Thoracic aorta (tissue), 2 donors: Measurements from ENCODE around the gene MAPK10. TPM values are rescaled to one million over a fixed set of nuclear protein-coding genes. Genes with fewer than 3 reads are reported as not detected.

ENCODE experiments used
- ATAC-seq: fragments of 150-250 bp; one replicate; pipeline ENCODE4 v1.8.0; 2017; ENCODE audit warnings: low read depth; ENCODE audit not compliant: insufficient number of reproducible peaks, low FRiP score
- DNase-seq: peaks from one replicate; pipeline ENCODE4 v3.0.0-alpha.2; 2020; ENCODE audit warnings: low spot score
- H3K27ac ChIP-seq, 2 donors: fragments of 200-600 bp; sonication (generic); 1 replicate in 1 of 2; 2 replicates in 1 of 2; pipeline ENCODE4 v1.5.1; 2016; ENCODE audit warnings: mild to moderate bottlenecking in 2 of 2, moderate library complexity in 2 of 2
- H3K27me3 ChIP-seq: fragments of 200-600 bp; sonication (generic); replicated peaks from 2 replicates; pipeline ENCODE4 v1.6.0; 2016; ENCODE audit warnings: mild to moderate bottlenecking; ENCODE audit not compliant: insufficient read depth
- H3K36me3 ChIP-seq: fragments of 200-600 bp; sonication (generic); one replicate; pipeline ENCODE4 v1.5.1; 2016
- H3K4me1 ChIP-seq, 2 donors: fragments of 200-600 bp; sonication (generic); 1 replicate in 1 of 2; 2 replicates in 1 of 2; pipeline versions ENCODE4 v1.5.1 to v1.6.0; 2016; ENCODE audit warnings: low read depth in 2 of 2, mild to moderate bottlenecking in 1 of 2; ENCODE audit not compliant: control insufficient read depth in 1 of 2
- H3K4me3 ChIP-seq: fragments of 200-600 bp; sonication (generic); 2 replicates; pipeline ENCODE4 v1.5.1; 2016; ENCODE audit warnings: mild to moderate bottlenecking
- H3K9me3 ChIP-seq: fragments of 200-600 bp; sonication (generic); 2 replicates; pipeline ENCODE4 v1.5.1; 2016
- total RNA-seq, 2 donors: library from RNA; depleted of rRNA; stranded (reverse); fragments of >200 nt; gene quantifications; one replicate each; pipeline versions ENCODE4 v1.1.0 to v1.2.3, GENCODE V29; 2016
- TF ChIP-seq, protein P1 (sequence below): fragments of 200-600 bp; sonication (generic); IDR thresholded peaks from one replicate; pipeline ENCODE4 v1.5.1; 2019; ENCODE audit warnings: antibody characterized with exemption

The MAPK10 gene
- total RNA-seq, 2 donors from 2014 or later, result 28.8 to 44.7 TPM

DNA sequence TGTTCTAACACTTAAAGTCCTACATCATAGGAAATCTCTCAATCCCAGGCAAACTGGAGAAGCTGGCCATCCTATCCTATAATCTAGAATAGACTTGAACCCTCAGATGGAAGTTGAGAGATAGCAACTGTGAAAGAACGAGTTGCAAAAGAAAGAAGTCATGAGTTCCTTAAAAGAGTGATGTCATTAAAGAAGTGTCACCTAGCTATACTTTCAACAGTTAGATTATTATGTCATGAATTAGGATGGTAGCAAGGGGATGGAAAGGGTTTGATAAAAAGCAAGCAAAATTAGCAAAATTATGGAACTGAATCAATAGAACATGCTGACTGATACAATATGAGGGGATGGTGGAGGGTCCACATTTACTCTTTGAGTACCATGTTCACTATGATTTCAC is 7.1 kb upstream of the MAPK10 start:
- no peaks in the 10 kb centered on the region for H3K9me3 ChIP-seq
- H3K27ac ChIP-seq, result no peak overlapping the region
- H3K4me1 ChIP-seq, result peaks cover 0 to 10% of the 10 kb centered on the region in 2 donors
- no peaks in the 10 kb centered on the region for H3K36me3 ChIP-seq
- H3K27me3 ChIP-seq, result no peaks in the 10 kb centered on the region
- DNase-seq, result no peak
- no peak for ATAC-seq
- no peak overlapping the region for H3K4me3 ChIP-seq
- TF ChIP-seq, protein P1, sequence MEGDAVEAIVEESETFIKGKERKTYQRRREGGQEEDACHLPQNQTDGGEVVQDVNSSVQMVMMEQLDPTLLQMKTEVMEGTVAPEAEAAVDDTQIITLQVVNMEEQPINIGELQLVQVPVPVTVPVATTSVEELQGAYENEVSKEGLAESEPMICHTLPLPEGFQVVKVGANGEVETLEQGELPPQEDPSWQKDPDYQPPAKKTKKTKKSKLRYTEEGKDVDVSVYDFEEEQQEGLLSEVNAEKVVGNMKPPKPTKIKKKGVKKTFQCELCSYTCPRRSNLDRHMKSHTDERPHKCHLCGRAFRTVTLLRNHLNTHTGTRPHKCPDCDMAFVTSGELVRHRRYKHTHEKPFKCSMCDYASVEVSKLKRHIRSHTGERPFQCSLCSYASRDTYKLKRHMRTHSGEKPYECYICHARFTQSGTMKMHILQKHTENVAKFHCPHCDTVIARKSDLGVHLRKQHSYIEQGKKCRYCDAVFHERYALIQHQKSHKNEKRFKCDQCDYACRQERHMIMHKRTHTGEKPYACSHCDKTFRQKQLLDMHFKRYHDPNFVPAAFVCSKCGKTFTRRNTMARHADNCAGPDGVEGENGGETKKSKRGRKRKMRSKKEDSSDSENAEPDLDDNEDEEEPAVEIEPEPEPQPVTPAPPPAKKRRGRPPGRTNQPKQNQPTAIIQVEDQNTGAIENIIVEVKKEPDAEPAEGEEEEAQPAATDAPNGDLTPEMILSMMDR, result no peak

GRCh38 chr4:86362510-86362909 is 2.7 kb upstream of the MAPK10 start:
- no peak for DNase-seq
- H3K4me1 ChIP-seq, result peaks cover 3 to 12% of the 10 kb centered on the region in 2 donors
- TF ChIP-seq, protein P1, result no peak
- no peak for ATAC-seq
- H3K27ac ChIP-seq, result no peak overlapping the region
- no peak overlapping the region for H3K4me3 ChIP-seq
- no peaks in the 10 kb centered on the region for H3K36me3 ChIP-seq
- H3K9me3 ChIP-seq, result no peaks in the 10 kb centered on the region
- no peaks in the 10 kb centered on the region for H3K27me3 ChIP-seq

GRCh38 chr4:86358257-86358656 is 1.6 kb downstream of the MAPK10 start:
- ATAC-seq (no peak), DNase-seq (no peak)
- peaks cover 3 to 5% of the 10 kb centered on the region in 2 donors for H3K4me1 ChIP-seq
- H3K27me3 ChIP-seq, result no peaks in the 10 kb centered on the region
- TF ChIP-seq, protein P1, result no peak
- H3K27ac ChIP-seq, result no peak overlapping the region
- no peaks in the 10 kb centered on the region for H3K9me3 ChIP-seq
- no peaks in the 10 kb centered on the region for H3K36me3 ChIP-seq
- H3K4me3 ChIP-seq, result no peak overlapping the region

DNA sequence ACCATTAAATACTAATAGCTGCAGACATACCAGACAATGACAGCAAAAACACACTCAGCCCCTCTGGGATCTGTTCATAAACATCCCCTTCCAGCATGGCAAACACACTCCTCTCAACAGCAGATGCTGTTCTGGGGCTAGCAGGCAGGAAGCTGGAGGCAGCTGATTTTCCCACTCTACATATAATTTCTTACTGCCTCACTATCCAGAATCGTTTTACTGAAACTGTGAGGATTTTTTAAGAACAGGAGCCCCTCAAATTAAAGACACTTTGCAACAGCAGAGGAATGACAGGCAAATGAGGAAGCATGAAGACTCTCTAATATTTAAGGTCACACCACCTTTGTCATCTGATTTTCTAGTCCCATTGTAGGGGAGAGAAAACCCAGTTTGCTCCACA is 2.2 kb downstream of the MAPK10 start:
- TF ChIP-seq, protein P1, result no peak
- Histone ChIP-seq H3K4me3 (no peak overlapping the region), H3K27ac (no peak overlapping the region), H3K36me3 (no peaks in the 10 kb centered on the region), H3K9me3 (no peaks in the 10 kb centered on the region), H3K4me1 (peaks cover 3 to 5% of the 10 kb centered on the region in 2 donors), H3K27me3 (no peaks in the 10 kb centered on the region)
- ATAC-seq, result no peak
- no peak for DNase-seq

DNA sequence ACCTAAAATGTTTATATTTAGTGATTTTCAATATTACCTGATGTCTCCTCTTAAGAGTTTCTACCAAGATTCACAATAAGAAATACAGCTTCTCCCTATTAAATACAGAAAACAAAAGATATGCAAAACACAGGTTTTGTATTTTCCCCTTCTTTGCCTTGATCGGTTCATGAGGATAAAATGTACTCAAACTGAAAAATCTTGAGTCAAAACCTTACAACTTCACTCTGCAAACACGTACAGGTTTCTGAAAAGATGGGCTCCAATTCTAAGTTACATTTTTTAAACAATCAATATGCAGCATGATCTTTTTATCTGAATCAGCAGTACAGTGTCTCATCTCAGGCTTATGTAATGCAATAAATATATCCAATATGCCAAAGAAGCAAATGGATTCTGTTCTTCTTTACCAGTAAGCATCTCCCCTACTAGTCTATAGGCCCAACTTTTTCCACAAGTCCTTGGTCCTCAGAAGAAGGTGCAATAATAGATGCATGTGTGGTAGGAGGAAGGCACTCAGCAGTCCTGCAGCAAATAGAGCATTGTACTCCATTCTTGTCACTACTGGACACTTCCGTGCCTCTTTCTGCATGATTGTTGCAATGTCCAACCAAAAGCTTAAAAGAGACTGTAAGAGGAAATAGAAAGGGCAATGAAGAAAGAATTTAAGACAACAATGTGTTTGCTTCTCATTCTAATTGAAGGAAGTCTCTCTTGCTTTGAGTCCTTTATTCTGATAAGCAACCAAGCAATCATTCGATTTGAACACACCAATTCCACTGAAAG is 3.2 kb downstream of the MAPK10 start:
- no peak for DNase-seq
- no peak for ATAC-seq
- TF ChIP-seq, protein P1, result no peak

More for the DNA sequence above, 3.2 kb downstream of the MAPK10 start:
- Histone ChIP-seq H3K36me3 (no peaks in the 10 kb centered on the region), H3K4me1 (peaks cover 3 to 5% of the 10 kb centered on the region in 2 donors), H3K27ac (no peak overlapping the region), H3K27me3 (no peaks in the 10 kb centered on the region), H3K9me3 (no peaks in the 10 kb centered on the region), H3K4me3 (no peak overlapping the region)
